ENCODE measurements around the gene ENTHD1. TPM values are rescaled to one million over a fixed set of nuclear protein-coding genes. Genes with fewer than 3 reads are reported as not detected.
A peak's percentile ranks its signal among the peaks of the same experiment; 100 is the strongest.

Gene ENTHD1
- total and polyA plus RNA-seq, 9 of the 15 experiments (the other 6 are each of a cell fraction or from before 2014, with no cell fraction given) = 0.13 to 0.98 (median 0.35) TPM

DNA sequence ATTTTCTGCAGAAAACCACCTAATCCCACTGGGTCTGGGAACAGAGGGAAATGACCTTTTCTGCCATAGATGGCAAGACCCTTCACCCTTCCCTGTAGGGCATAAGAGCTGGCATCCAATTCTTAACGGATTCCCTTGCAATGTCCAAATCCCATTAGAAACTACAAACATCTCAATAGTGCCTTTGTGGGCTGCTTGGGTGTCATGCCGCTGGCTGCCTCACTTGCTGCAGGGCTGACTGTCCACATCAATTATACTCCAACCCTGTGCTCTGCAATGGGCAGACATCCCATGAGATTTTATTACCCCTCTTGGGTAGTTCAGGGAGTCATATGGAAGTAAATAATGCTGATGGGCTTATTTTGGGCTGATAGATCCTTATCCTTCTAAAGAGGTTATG, 14.6 kb upstream of the ENTHD1 start:
- FAIRE-seq = no peak
- peaks cover 0 to 12% of the 10 kb centered on the region in 2 experiments; a peak in 4 of 5 replicates for H3K4me1 ChIP-seq (replicated peaks in 1 of 2; ENCODE audit: control insufficient read depth in 2 of 2, insufficient read depth in 2 of 2, low read length in 2 of 2)
- peak overlapping the region; percentile 46; the same call in 2 of the 3 replicates for H3K27ac ChIP-seq (ENCODE audit: extremely low read depth, low read depth, low read length)
- no peak overlapping the region for H3K4me3 ChIP-seq
- POLR2A ChIA-PET = interaction anchor here (0.7 to 1.3 kb wide), 3 partner anchors 9 to 68 kb away, joined by 3 to 4 read pairs (median 3); no protein-coding TSS in a partner anchor
- no peak for DNase-seq (ENCODE audit: extremely low read depth in 1 of 4, low spot score in 3 of 4)
- ATAC-seq = no peak
- H2AFZ ChIP-seq (ENCODE audit: low read depth, low read length) = peak overlapping the region; percentile 57
- no peaks in the 10 kb centered on the region for H3K9me3 ChIP-seq (replicated peaks; ENCODE audit: control insufficient read depth, insufficient read depth, low read depth, low read length)
- TF ChIP-seq RBM15 (IDR thresholded peaks at IDR 0.05; ENCODE audit: insufficient read depth, low read length) (no peak), C11orf30 (IDR thresholded peaks at IDR 0.05; ENCODE audit: low read depth) (peak; percentile 32; the same call in 1 of the 2 replicates), TCF7 (IDR thresholded peaks at IDR 0.05; ENCODE audit: borderline replicate concordance) (no peak), ZNF316 (IDR thresholded peaks at IDR 0.05) (peak; percentile 67), MAFG (tag; conservative IDR thresholded peaks at IDR 0.05) (peak; percentile 31; the same call in 1 of the 2 replicates)
- no peaks in the 10 kb centered on the region for H4K20me1 ChIP-seq (replicated peaks; ENCODE audit: control insufficient read depth, insufficient read depth, low read length)
- WGBS (ENCODE audit: insufficient coverage, low coverage, missing lambda C conversion rate) = 24% methylated on average over 2 of the region's 2 CpGs
- no peak overlapping the region; the same call in 1 of the 2 replicates for H3K4me2 ChIP-seq (ENCODE audit: insufficient read depth, low read length)
- H3K9me1 ChIP-seq (ENCODE audit: control insufficient read depth, insufficient read depth, low read length) = no peaks in the 10 kb centered on the region
- CTCF ChIA-PET (ENCODE audit: low intra/inter-chr PET ratio) = no interaction called here
- no peaks in the 10 kb centered on the region for H3K36me3 ChIP-seq (ENCODE audit: control insufficient read depth, insufficient read depth, low read length)
- BruUV-seq (replicated peaks) = no TSS peak
- H3K27me3 ChIP-seq (ENCODE audit: control insufficient read depth in 2 of 2, insufficient read depth in 2 of 2, low read length in 2 of 2) = no peaks in the 10 kb centered on the region
- H3K9ac ChIP-seq (ENCODE audit: insufficient read depth in 1 of 2, low read depth in 2 of 2, low read length in 2 of 2) = peak overlapping the region in 1 of 2 experiments; percentile 17; a peak in 1 of 4 replicates
- intact Hi-C loops (cut with micrococcal nuclease) (no loop called here), in situ Hi-C loops (cut with MboI) (no loop called here)
- H3K79me2 ChIP-seq (ENCODE audit: control insufficient read depth, insufficient read depth, low read length) = peaks cover 88% of the 10 kb centered on the region; the same call in 2 of the 3 replicates

DNA sequence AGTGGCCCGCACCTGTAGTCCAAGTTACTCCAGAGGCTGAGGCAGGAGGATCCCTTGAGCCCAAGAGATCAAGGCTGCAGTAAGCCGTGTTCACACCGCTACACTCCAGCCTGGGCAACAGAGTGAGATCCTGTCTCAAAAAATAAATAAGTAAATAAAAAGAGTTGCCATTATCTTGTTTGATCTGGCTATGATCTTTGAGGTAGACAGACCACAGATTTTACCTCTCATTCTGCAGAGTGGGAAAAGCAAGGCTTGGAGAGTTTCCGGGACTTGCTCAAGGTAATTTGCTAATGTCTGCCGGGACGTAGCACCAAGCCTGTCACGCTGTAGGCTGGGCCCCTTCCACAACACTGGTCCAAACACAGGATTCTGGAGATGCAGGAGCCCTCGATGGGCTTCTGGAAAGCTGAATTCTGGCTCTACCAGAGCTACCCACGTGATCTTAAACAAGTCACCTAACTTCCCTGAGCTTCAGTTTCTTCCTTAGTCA, 14.1 kb upstream of the ENTHD1 start:
- no peaks in the 10 kb centered on the region for H3K27me3 ChIP-seq (ENCODE audit: control insufficient read depth in 2 of 2, insufficient read depth in 2 of 2, low read length in 2 of 2)
- WGBS (ENCODE audit: insufficient coverage, low coverage, missing lambda C conversion rate) = 52% methylated on average over 7 of the region's 9 CpGs
- H3K9me3 ChIP-seq (replicated peaks; ENCODE audit: control insufficient read depth, insufficient read depth, low read depth, low read length) = no peaks in the 10 kb centered on the region
- no peaks in the 10 kb centered on the region for H3K9me1 ChIP-seq (ENCODE audit: control insufficient read depth, insufficient read depth, low read length)
- peaks cover 0 to 12% of the 10 kb centered on the region in 2 experiments; a peak in 4 of 5 replicates for H3K4me1 ChIP-seq (replicated peaks in 1 of 2; ENCODE audit: control insufficient read depth in 2 of 2, insufficient read depth in 2 of 2, low read length in 2 of 2)
- no peaks in the 10 kb centered on the region for H4K20me1 ChIP-seq (replicated peaks; ENCODE audit: control insufficient read depth, insufficient read depth, low read length)
- H3K9ac ChIP-seq (ENCODE audit: insufficient read depth in 1 of 2, low read depth in 2 of 2, low read length in 2 of 2) = peak overlapping the region in 1 of 2 experiments; percentile 61; a peak in 1 of 4 replicates
- POLR2A ChIA-PET = interaction anchor here (0.7 to 1.2 kb wide), 2 partner anchors 10 to 23 kb away, joined by 3 to 4 read pairs; no protein-coding TSS in a partner anchor
- DNase-seq (ENCODE audit: extremely low read depth in 1 of 4, low spot score in 3 of 4) (no peak), ATAC-seq (peak; percentile 14; the same call in 1 of the 3 replicates), FAIRE-seq (no peak)
- peaks cover 92% of the 10 kb centered on the region; the same call in 2 of the 3 replicates for H3K79me2 ChIP-seq (ENCODE audit: control insufficient read depth, insufficient read depth, low read length)
- BruUV-seq (replicated peaks) = no TSS peak
- in situ Hi-C loops (cut with MboI) = no loop called here
- no peak overlapping the region for H3K4me3 ChIP-seq
- intact Hi-C loops (cut with micrococcal nuclease) = no loop called here
- peak overlapping the region; percentile 46; the same call in 2 of the 3 replicates for H3K27ac ChIP-seq (ENCODE audit: extremely low read depth, low read depth, low read length)
- no peak overlapping the region; the same call in 1 of the 2 replicates for H3K4me2 ChIP-seq (ENCODE audit: insufficient read depth, low read length)
- CTCF ChIA-PET (ENCODE audit: low intra/inter-chr PET ratio) = no interaction called here
- TF ChIP-seq, protein P1, sequence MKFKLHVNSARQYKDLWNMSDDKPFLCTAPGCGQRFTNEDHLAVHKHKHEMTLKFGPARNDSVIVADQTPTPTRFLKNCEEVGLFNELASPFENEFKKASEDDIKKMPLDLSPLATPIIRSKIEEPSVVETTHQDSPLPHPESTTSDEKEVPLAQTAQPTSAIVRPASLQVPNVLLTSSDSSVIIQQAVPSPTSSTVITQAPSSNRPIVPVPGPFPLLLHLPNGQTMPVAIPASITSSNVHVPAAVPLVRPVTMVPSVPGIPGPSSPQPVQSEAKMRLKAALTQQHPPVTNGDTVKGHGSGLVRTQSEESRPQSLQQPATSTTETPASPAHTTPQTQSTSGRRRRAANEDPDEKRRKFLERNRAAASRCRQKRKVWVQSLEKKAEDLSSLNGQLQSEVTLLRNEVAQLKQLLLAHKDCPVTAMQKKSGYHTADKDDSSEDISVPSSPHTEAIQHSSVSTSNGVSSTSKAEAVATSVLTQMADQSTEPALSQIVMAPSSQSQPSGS (CRISPR knock-in tag; IDR thresholded peaks at IDR 0.05) = no peak
- TF ChIP-seq, protein P2, sequence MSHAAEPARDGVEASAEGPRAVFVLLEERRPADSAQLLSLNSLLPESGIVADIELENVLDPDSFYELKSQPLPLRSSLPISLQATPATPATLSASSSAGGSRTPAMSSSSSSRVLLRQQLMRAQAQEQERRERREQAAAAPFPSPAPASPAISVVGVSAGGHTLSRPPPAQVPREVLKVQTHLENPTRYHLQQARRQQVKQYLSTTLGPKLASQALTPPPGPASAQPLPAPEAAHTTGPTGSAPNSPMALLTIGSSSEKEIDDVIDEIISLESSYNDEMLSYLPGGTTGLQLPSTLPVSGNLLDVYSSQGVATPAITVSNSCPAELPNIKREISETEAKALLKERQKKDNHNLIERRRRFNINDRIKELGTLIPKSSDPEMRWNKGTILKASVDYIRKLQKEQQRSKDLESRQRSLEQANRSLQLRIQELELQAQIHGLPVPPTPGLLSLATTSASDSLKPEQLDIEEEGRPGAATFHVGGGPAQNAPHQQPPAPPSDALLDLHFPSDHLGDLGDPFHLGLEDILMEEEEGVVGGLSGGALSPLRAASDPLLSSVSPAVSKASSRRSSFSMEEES (CRISPR knock-in tag; IDR thresholded peaks at IDR 0.05) = peak; percentile 38
- TF ChIP-seq, protein P3, sequence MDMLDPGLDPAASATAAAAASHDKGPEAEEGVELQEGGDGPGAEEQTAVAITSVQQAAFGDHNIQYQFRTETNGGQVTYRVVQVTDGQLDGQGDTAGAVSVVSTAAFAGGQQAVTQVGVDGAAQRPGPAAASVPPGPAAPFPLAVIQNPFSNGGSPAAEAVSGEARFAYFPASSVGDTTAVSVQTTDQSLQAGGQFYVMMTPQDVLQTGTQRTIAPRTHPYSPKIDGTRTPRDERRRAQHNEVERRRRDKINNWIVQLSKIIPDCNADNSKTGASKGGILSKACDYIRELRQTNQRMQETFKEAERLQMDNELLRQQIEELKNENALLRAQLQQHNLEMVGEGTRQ (CRISPR knock-in tag; IDR thresholded peaks at IDR 0.05) = 0 out of 2 replicates have a peak, but pooled peaks have one; percentile 26
- H2AFZ ChIP-seq (ENCODE audit: low read depth, low read length) = peak overlapping the region; percentile 57
- H3K36me3 ChIP-seq (ENCODE audit: control insufficient read depth, insufficient read depth, low read length) = no peaks in the 10 kb centered on the region

Measured in K562 (cell line).